SK-N-SH (cell line): ENCODE results near the gene BMP6. TPM values are rescaled to one million over a fixed set of nuclear protein-coding genes. Genes with fewer than 3 reads are reported as not detected.

ENCODE experiments used
- CTCF ChIA-PET: fragments of 300-600, 350-600 bp; formaldehyde crosslinking; extraction: SDS; loops from one replicate; lab custom pipeline; 2021; lab: Yijun Ruan, JAX
- POLR2A ChIA-PET: fragments of 350-600 bp; sonication (Branson Sonifier 250); formaldehyde crosslinking; extraction: SDS; loops from one replicate; lab custom pipeline; 2020; ENCODE audit warnings: antibody characterized with exemption, inconsistent platforms; lab: Yijun Ruan, JAX
- DNase-seq: peaks from one replicate; pipeline ENCODE4 v3.0.0; 2012
- H2AFZ ChIP-seq: fragments of 200-600 bp; sonication (generic); 2 replicates; pipeline ENCODE4 v1.8.1; 2016; ENCODE audit warnings: antibody characterized with exemption, mild to moderate bottlenecking, low read depth
- H3F3A ChIP-seq: fragments of 200-600 bp; sonication (generic); replicated peaks from 2 replicates; pipeline ENCODE3; 2016; ENCODE audit warnings: antibody characterized with exemption, mild to moderate bottlenecking; ENCODE audit not compliant: insufficient read depth
- H3K27ac ChIP-seq, 2 experiments: fragments of 200-500 bp in 1 of 2; fragments of 200-600 bp in 1 of 2; sonication (Bioruptor generic) in 1 of 2; sonication (generic), shearing (Covaris generic) in 1 of 2; 2 replicates each; pipeline versions ENCODE4 v1.5.1 to v1.6.1; 2014 to 2016; ENCODE audit warnings: low read depth in 2 of 2, inconsistent platforms in 1 of 2, low read length in 1 of 2, mild to moderate bottlenecking in 1 of 2, mixed read lengths in 1 of 2
- H3K27me3 ChIP-seq: fragments of 200-600 bp; sonication (generic), shearing (Covaris generic); 2 replicates; pipeline ENCODE4 v1.6.1; 2016; ENCODE audit warnings: mixed run types; ENCODE audit not compliant: insufficient read depth
- H3K36me3 ChIP-seq, 2 experiments: fragments of 200-500 bp in 1 of 2; fragments of 200-600 bp in 1 of 2; sonication (Bioruptor generic) in 1 of 2; sonication (generic) in 1 of 2; replicated peaks in 1 of 2; 2 replicates each; pipeline versions ENCODE3 to v1.5.1; 2014 to 2016; ENCODE audit warnings: low read length in 1 of 2, mild to moderate bottlenecking in 1 of 2; ENCODE audit not compliant: insufficient read depth in 2 of 2, control insufficient read depth in 1 of 2
- H3K4me1 ChIP-seq, 2 experiments: fragments of 200-500 bp in 1 of 2; fragments of 200-600 bp in 1 of 2; sonication (Bioruptor generic) in 1 of 2; sonication (generic), shearing (Covaris generic) in 1 of 2; 2 replicates each; pipeline versions ENCODE4 v1.5.1 to v1.6.1; 2014 to 2016; ENCODE audit warnings: low read depth in 1 of 2, low read length in 1 of 2, mixed run types in 1 of 2; ENCODE audit not compliant: insufficient read depth in 2 of 2, control insufficient read depth in 1 of 2
- H3K4me2 ChIP-seq: fragments of 200-600 bp; sonication (generic), shearing (Covaris generic); 2 replicates; pipeline ENCODE4 v1.6.1; 2017; ENCODE audit warnings: mixed run types
- H3K4me3 ChIP-seq, 2 experiments: fragments of 200-500 bp in 1 of 2; fragments of 200-600 bp in 1 of 2; sonication (Bioruptor generic) in 1 of 2; sonication (generic), shearing (Covaris generic) in 1 of 2; 2 replicates each; pipeline versions ENCODE4 v1.5.1 to v1.8.1; 2014 to 2016; ENCODE audit warnings: low read depth in 2 of 2, inconsistent platforms in 1 of 2, low read length in 1 of 2, mild to moderate bottlenecking in 1 of 2, mixed read lengths in 1 of 2, moderate library complexity in 1 of 2
- H3K79me2 ChIP-seq: fragments of 200-600 bp; sonication (generic); 2 replicates; pipeline ENCODE4 v1.8.1; 2017; ENCODE audit warnings: mild to moderate bottlenecking; ENCODE audit not compliant: insufficient read depth
- H3K9ac ChIP-seq: fragments of 200-600 bp; sonication (generic); 2 replicates; pipeline ENCODE4 v1.6.1; 2017; ENCODE audit warnings: mixed run types
- H3K9me2 ChIP-seq: fragments of 200-600 bp; sonication (generic); 2 replicates; pipeline ENCODE4 v1.6.1; 2017; ENCODE audit warnings: mixed run types
- H3K9me3 ChIP-seq: fragments of 200-600 bp; sonication (generic); 2 replicates; pipeline ENCODE4 v1.6.1; 2017; ENCODE audit warnings: mixed run types, mild to moderate bottlenecking, moderate library complexity
- H4K20me1 ChIP-seq: fragments of 200-600 bp; sonication (generic); 2 replicates; pipeline ENCODE4 v1.6.1; 2017; ENCODE audit warnings: mild to moderate bottlenecking, mixed run types; ENCODE audit not compliant: insufficient read depth
- CTCF ChIP-seq: fragments of 200-600 bp; sonication (generic); IDR thresholded peaks from 2 replicates; pipeline ENCODE4 v1.6.1; 2017; ENCODE audit warnings: antibody characterized with exemption, mild to moderate bottlenecking, moderate library complexity
- EP300 ChIP-seq, 2 experiments: IDR thresholded peaks; 2 replicates each; pipeline versions ENCODE4 v1.4.0 to v1.6.1; 2012; ENCODE audit warnings: borderline replicate concordance in 1 of 2, low read depth in 1 of 2, low read length in 1 of 2
- FOXJ3 ChIP-seq: sonication (generic); formaldehyde crosslinking; IDR thresholded peaks from 2 replicates; pipeline ENCODE4 v1.5.1; 2020; ENCODE audit warnings: mild to moderate bottlenecking, missing genetic modification reagents
- FOXM1 ChIP-seq: IDR thresholded peaks from 2 replicates; pipeline ENCODE4 v1.4.0; 2012; ENCODE audit warnings: low read depth, mild to moderate bottlenecking
- GABPA ChIP-seq: IDR thresholded peaks from 2 replicates; pipeline ENCODE4 v1.4.0; 2012; ENCODE audit warnings: low read depth, mild to moderate bottlenecking
- GATA2 ChIP-seq: sonication (generic); formaldehyde crosslinking; IDR thresholded peaks from 2 replicates; pipeline ENCODE4 v1.5.0; 2020; ENCODE audit warnings: mild to moderate bottlenecking, missing genetic modification reagents
- MEF2A ChIP-seq: IDR thresholded peaks from 2 replicates; pipeline ENCODE4 v1.4.0; 2012; ENCODE audit warnings: low read depth, borderline replicate concordance
- PBX3 ChIP-seq: IDR thresholded peaks from 2 replicates; pipeline ENCODE4; 2012
- POLR2AphosphoS5 ChIP-seq: IDR thresholded peaks from 2 replicates; pipeline ENCODE4 v1.6.1; 2012; ENCODE audit warnings: low read depth, low read length
- RAD21 ChIP-seq: IDR thresholded peaks from 2 replicates; pipeline ENCODE4 v1.6.1; 2012; ENCODE audit warnings: mild to moderate bottlenecking, low read length
- RCOR1 ChIP-seq: fragments of 150-350 bp; IDR thresholded peaks from 2 replicates; pipeline ENCODE4 v1.6.1; 2017; ENCODE audit warnings: antibody characterized with exemption, low read length
- RXRA ChIP-seq: IDR thresholded peaks from 2 replicates; pipeline ENCODE4 v1.4.0; 2012; ENCODE audit warnings: low read depth, mild to moderate bottlenecking, borderline replicate concordance
- SIN3A ChIP-seq: IDR thresholded peaks from 2 replicates; pipeline ENCODE4 v1.6.1; 2012; ENCODE audit warnings: low read depth, mild to moderate bottlenecking, low read length, moderate library complexity, borderline replicate concordance
- TCF12 ChIP-seq: IDR thresholded peaks from 2 replicates; pipeline ENCODE4 v1.4.0; 2012
- USF2 ChIP-seq: fragments of 150-350 bp; IDR thresholded peaks from 2 replicates; pipeline ENCODE4 v1.6.1; 2017; ENCODE audit warnings: antibody characterized with exemption, low read length, low read depth, borderline replicate concordance
- WGBS: methylation state at CpG from one replicate; pipeline ENCODE4 v1.1.6; 2017; ENCODE audit warnings: low lambda C conversion rate; 5-methylcytosine and 5-hydroxymethylcytosine counted together
- polyA plus RNA-seq, 3 experiments: library from polyadenylated mRNA; depleted of rRNA; stranded (reverse); fragments of >200 nt; gene quantifications; 2 replicates each; pipeline ENCODE4 v1.2.3, GENCODE V29; 2012
- TF ChIP-seq, protein P1 (sequence below): IDR thresholded peaks from 2 replicates; pipeline ENCODE4 v1.6.1; 2012; ENCODE audit warnings: mild to moderate bottlenecking, low read depth, low read length, moderate library complexity
- TF ChIP-seq, protein P2 (sequence below): fragments of 150-350 bp; IDR thresholded peaks from 2 replicates; pipeline ENCODE4 v1.6.1; 2016; ENCODE audit warnings: mild to moderate bottlenecking, low read depth, low read length

BMP6 gene
- polyA plus RNA-seq, 1 of the 3 experiments (the other 2 are of a cell fraction): not detected

DNA sequence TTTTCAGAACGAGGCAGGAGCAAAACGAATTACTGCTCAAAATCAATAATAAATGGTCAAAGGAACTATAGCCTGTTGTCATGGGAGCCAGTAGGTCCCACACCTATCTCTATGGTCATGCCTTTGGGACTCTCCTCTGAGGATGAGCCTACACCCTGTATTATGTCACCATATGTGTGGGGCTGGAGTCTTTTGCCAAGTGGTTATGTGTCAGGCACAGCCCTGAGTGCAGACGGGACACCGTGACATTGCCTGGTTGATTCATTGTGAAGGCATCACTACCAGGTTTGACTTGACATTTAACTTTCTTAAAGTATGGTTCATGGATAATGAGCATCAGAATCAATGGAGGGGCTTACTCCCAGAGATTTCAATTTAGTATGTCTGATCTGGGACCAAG, 23.6 kb downstream of the BMP6 start:
- peaks cover 34% of the 10 kb centered on the region; the same call in 1 of the 2 replicates for H3K27me3 ChIP-seq
- no peak overlapping the region for H3K9ac ChIP-seq
- H3K4me3 ChIP-seq: no peak overlapping the region
- ChIA-PET CTCF (no interaction called here), POLR2A (no interaction called here)
- H3F3A ChIP-seq: no peaks in the 10 kb centered on the region
- H3K9me3 ChIP-seq: no peaks in the 10 kb centered on the region
- 11% methylated on average over 4 of the region's 4 CpGs for WGBS
- TF ChIP-seq, protein P1, sequence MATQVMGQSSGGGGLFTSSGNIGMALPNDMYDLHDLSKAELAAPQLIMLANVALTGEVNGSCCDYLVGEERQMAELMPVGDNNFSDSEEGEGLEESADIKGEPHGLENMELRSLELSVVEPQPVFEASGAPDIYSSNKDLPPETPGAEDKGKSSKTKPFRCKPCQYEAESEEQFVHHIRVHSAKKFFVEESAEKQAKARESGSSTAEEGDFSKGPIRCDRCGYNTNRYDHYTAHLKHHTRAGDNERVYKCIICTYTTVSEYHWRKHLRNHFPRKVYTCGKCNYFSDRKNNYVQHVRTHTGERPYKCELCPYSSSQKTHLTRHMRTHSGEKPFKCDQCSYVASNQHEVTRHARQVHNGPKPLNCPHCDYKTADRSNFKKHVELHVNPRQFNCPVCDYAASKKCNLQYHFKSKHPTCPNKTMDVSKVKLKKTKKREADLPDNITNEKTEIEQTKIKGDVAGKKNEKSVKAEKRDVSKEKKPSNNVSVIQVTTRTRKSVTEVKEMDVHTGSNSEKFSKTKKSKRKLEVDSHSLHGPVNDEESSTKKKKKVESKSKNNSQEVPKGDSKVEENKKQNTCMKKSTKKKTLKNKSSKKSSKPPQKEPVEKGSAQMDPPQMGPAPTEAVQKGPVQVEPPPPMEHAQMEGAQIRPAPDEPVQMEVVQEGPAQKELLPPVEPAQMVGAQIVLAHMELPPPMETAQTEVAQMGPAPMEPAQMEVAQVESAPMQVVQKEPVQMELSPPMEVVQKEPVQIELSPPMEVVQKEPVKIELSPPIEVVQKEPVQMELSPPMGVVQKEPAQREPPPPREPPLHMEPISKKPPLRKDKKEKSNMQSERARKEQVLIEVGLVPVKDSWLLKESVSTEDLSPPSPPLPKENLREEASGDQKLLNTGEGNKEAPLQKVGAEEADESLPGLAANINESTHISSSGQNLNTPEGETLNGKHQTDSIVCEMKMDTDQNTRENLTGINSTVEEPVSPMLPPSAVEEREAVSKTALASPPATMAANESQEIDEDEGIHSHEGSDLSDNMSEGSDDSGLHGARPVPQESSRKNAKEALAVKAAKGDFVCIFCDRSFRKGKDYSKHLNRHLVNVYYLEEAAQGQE: no peak
- TF ChIP-seq RXRA (no peak), RCOR1 (no peak), POLR2AphosphoS5 (no peak), FOXJ3 (CRISPR knock-in tag) (no peak), FOXM1 (no peak), USF2 (no peak), TCF12 (no peak), GATA2 (CRISPR knock-in tag) (no peak), RAD21 (no peak)
- TF ChIP-seq, protein P2, sequence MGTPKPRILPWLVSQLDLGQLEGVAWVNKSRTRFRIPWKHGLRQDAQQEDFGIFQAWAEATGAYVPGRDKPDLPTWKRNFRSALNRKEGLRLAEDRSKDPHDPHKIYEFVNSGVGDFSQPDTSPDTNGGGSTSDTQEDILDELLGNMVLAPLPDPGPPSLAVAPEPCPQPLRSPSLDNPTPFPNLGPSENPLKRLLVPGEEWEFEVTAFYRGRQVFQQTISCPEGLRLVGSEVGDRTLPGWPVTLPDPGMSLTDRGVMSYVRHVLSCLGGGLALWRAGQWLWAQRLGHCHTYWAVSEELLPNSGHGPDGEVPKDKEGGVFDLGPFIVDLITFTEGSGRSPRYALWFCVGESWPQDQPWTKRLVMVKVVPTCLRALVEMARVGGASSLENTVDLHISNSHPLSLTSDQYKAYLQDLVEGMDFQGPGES: no peak
- no peak overlapping the region for H3K27ac ChIP-seq
- no peaks in the 10 kb centered on the region for H4K20me1 ChIP-seq
- DNase-seq: no peak
- no peaks in the 10 kb centered on the region for H3K36me3 ChIP-seq
- no peak overlapping the region for H3K4me2 ChIP-seq
- no peaks in the 10 kb centered on the region for H3K4me1 ChIP-seq
- H3K9me2 ChIP-seq: no peaks in the 10 kb centered on the region
- no peaks in the 10 kb centered on the region for H3K79me2 ChIP-seq
- no peak overlapping the region for H2AFZ ChIP-seq

DNA sequence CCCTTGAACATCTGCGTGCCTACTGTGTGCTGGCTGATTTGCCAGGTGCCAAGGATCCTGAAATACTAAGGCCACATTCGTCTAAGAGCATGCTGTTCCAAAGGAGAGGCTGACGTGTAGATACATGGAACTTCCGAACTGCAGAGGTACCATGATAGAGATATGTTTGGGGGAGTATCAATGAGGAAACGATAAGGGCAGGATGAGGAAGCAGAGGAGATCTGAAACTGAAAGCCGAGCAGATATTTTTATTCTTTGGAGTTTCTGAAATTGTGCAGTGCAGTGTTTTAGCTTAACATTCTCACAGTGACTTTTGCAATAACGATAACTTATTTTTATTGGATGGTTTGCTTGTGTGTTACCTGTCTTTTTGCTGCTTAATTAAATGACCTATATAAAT, 24.3 kb downstream of the BMP6 start:
- Histone ChIP-seq H3K9ac (no peak overlapping the region), H3K9me3 (no peaks in the 10 kb centered on the region), H3K9me2 (no peaks in the 10 kb centered on the region), H3K79me2 (no peaks in the 10 kb centered on the region), H3K4me2 (no peak overlapping the region), H3F3A (no peaks in the 10 kb centered on the region), H3K36me3 (no peaks in the 10 kb centered on the region), H3K27ac (no peak overlapping the region), H2AFZ (0 out of 2 replicates have a peak overlapping the region, but pooled peaks have one; percentile 11), H3K4me3 (no peak overlapping the region), H3K27me3 (peaks cover 29% of the 10 kb centered on the region; the same call in 1 of the 2 replicates), H4K20me1 (no peaks in the 10 kb centered on the region), H3K4me1 (no peaks in the 10 kb centered on the region)
- CTCF ChIA-PET: no interaction called here
- DNase-seq: no peak
- 10% methylated on average over 7 of the region's 7 CpGs for WGBS
- POLR2A ChIA-PET: no interaction called here
- no peak for TF ChIP-seq EP300 (IDR thresholded peaks at IDR 0.05; ENCODE audit: borderline replicate concordance in 1 of 2, low read depth in 1 of 2, low read length in 1 of 2)
- TF ChIP-seq GABPA: no peak
- no peak for TF ChIP-seq PBX3
- TF ChIP-seq MEF2A: no peak
- no peak for TF ChIP-seq POLR2AphosphoS5
- no peak for TF ChIP-seq USF2
- no peak for TF ChIP-seq RXRA
- TF ChIP-seq TCF12: no peak
- no peak for TF ChIP-seq FOXM1
- no peak for TF ChIP-seq SIN3A
- no peak for TF ChIP-seq CTCF
